SK-N-SH (cell line): Measurements from ENCODE around the gene KIAA1549. TPM values are rescaled to one million over a fixed set of nuclear protein-coding genes. Genes with fewer than 3 reads are reported as not detected.

Experiments used
- CTCF ChIA-PET: fragments of 300-600, 350-600 bp; formaldehyde crosslinking; extraction: SDS; loops from one replicate; lab custom pipeline; 2021; lab: Yijun Ruan, JAX
- POLR2A ChIA-PET: fragments of 350-600 bp; sonication (Branson Sonifier 250); formaldehyde crosslinking; extraction: SDS; loops from one replicate; lab custom pipeline; 2020; ENCODE audit warnings: antibody characterized with exemption, inconsistent platforms; lab: Yijun Ruan, JAX
- DNase-seq: peaks from one replicate; pipeline ENCODE4 v3.0.0; 2012
- H2AFZ ChIP-seq: fragments of 200-600 bp; sonication (generic); 2 replicates; pipeline ENCODE4 v1.8.1; 2016; ENCODE audit warnings: antibody characterized with exemption, mild to moderate bottlenecking, low read depth
- H3F3A ChIP-seq: fragments of 200-600 bp; sonication (generic); replicated peaks from 2 replicates; pipeline ENCODE3; 2016; ENCODE audit warnings: antibody characterized with exemption, mild to moderate bottlenecking; ENCODE audit not compliant: insufficient read depth
- H3K27ac ChIP-seq, 2 experiments: fragments of 200-500 bp in 1 of 2; fragments of 200-600 bp in 1 of 2; sonication (Bioruptor generic) in 1 of 2; sonication (generic), shearing (Covaris generic) in 1 of 2; 2 replicates each; pipeline versions ENCODE4 v1.5.1 to v1.6.1; 2014 to 2016; ENCODE audit warnings: low read depth in 2 of 2, inconsistent platforms in 1 of 2, low read length in 1 of 2, mild to moderate bottlenecking in 1 of 2, mixed read lengths in 1 of 2
- H3K27me3 ChIP-seq: fragments of 200-600 bp; sonication (generic), shearing (Covaris generic); 2 replicates; pipeline ENCODE4 v1.6.1; 2016; ENCODE audit warnings: mixed run types; ENCODE audit not compliant: insufficient read depth
- H3K36me3 ChIP-seq, 2 experiments: fragments of 200-500 bp in 1 of 2; fragments of 200-600 bp in 1 of 2; sonication (Bioruptor generic) in 1 of 2; sonication (generic) in 1 of 2; replicated peaks in 1 of 2; 2 replicates each; pipeline versions ENCODE3 to v1.5.1; 2014 to 2016; ENCODE audit warnings: low read length in 1 of 2, mild to moderate bottlenecking in 1 of 2; ENCODE audit not compliant: insufficient read depth in 2 of 2, control insufficient read depth in 1 of 2
- H3K4me1 ChIP-seq, 2 experiments: fragments of 200-500 bp in 1 of 2; fragments of 200-600 bp in 1 of 2; sonication (Bioruptor generic) in 1 of 2; sonication (generic), shearing (Covaris generic) in 1 of 2; 2 replicates each; pipeline versions ENCODE4 v1.5.1 to v1.6.1; 2014 to 2016; ENCODE audit warnings: low read depth in 1 of 2, low read length in 1 of 2, mixed run types in 1 of 2; ENCODE audit not compliant: insufficient read depth in 2 of 2, control insufficient read depth in 1 of 2
- H3K4me2 ChIP-seq: fragments of 200-600 bp; sonication (generic), shearing (Covaris generic); 2 replicates; pipeline ENCODE4 v1.6.1; 2017; ENCODE audit warnings: mixed run types
- H3K4me3 ChIP-seq, 2 experiments: fragments of 200-500 bp in 1 of 2; fragments of 200-600 bp in 1 of 2; sonication (Bioruptor generic) in 1 of 2; sonication (generic), shearing (Covaris generic) in 1 of 2; 2 replicates each; pipeline versions ENCODE4 v1.5.1 to v1.8.1; 2014 to 2016; ENCODE audit warnings: low read depth in 2 of 2, inconsistent platforms in 1 of 2, low read length in 1 of 2, mild to moderate bottlenecking in 1 of 2, mixed read lengths in 1 of 2, moderate library complexity in 1 of 2
- H3K79me2 ChIP-seq: fragments of 200-600 bp; sonication (generic); 2 replicates; pipeline ENCODE4 v1.8.1; 2017; ENCODE audit warnings: mild to moderate bottlenecking; ENCODE audit not compliant: insufficient read depth
- H3K9ac ChIP-seq: fragments of 200-600 bp; sonication (generic); 2 replicates; pipeline ENCODE4 v1.6.1; 2017; ENCODE audit warnings: mixed run types
- H3K9me2 ChIP-seq: fragments of 200-600 bp; sonication (generic); 2 replicates; pipeline ENCODE4 v1.6.1; 2017; ENCODE audit warnings: mixed run types
- H3K9me3 ChIP-seq: fragments of 200-600 bp; sonication (generic); 2 replicates; pipeline ENCODE4 v1.6.1; 2017; ENCODE audit warnings: mixed run types, mild to moderate bottlenecking, moderate library complexity
- H4K20me1 ChIP-seq: fragments of 200-600 bp; sonication (generic); 2 replicates; pipeline ENCODE4 v1.6.1; 2017; ENCODE audit warnings: mild to moderate bottlenecking, mixed run types; ENCODE audit not compliant: insufficient read depth
- CTCF ChIP-seq: fragments of 200-600 bp; sonication (generic); IDR thresholded peaks from 2 replicates; pipeline ENCODE4 v1.6.1; 2017; ENCODE audit warnings: antibody characterized with exemption, mild to moderate bottlenecking, moderate library complexity
- ELF1 ChIP-seq: IDR thresholded peaks from 2 replicates; pipeline ENCODE4 v1.4.0; 2012
- EZH2phosphoT487 ChIP-seq: fragments of 200-600 bp; sonication (generic); IDR thresholded peaks from 2 replicates; pipeline ENCODE4 v1.6.1; 2017; ENCODE audit warnings: low read depth, mixed run types, mild to moderate bottlenecking, antibody characterized with exemption, moderate library complexity, borderline replicate concordance
- FOXM1 ChIP-seq: IDR thresholded peaks from 2 replicates; pipeline ENCODE4 v1.4.0; 2012; ENCODE audit warnings: low read depth, mild to moderate bottlenecking
- GABPA ChIP-seq: IDR thresholded peaks from 2 replicates; pipeline ENCODE4 v1.4.0; 2012; ENCODE audit warnings: low read depth, mild to moderate bottlenecking
- GATA2 ChIP-seq: sonication (generic); formaldehyde crosslinking; IDR thresholded peaks from 2 replicates; pipeline ENCODE4 v1.5.0; 2020; ENCODE audit warnings: mild to moderate bottlenecking, missing genetic modification reagents
- IRF3 ChIP-seq: fragments of 150-350 bp; IDR thresholded peaks from 2 replicates; pipeline ENCODE4 v1.6.1; 2016; ENCODE audit warnings: mild to moderate bottlenecking, low read depth, low read length
- NFIC ChIP-seq: IDR thresholded peaks from 2 replicates; pipeline ENCODE4 v1.4.0; 2012; ENCODE audit warnings: borderline replicate concordance
- POLR2AphosphoS5 ChIP-seq: IDR thresholded peaks from 2 replicates; pipeline ENCODE4 v1.6.1; 2012; ENCODE audit warnings: low read depth, low read length
- RAD21 ChIP-seq: IDR thresholded peaks from 2 replicates; pipeline ENCODE4 v1.6.1; 2012; ENCODE audit warnings: mild to moderate bottlenecking, low read length
- USF1 ChIP-seq: IDR thresholded peaks from 2 replicates; pipeline ENCODE4 v1.4.0; 2012; ENCODE audit warnings: low read depth, borderline replicate concordance
- ZBTB33 ChIP-seq: IDR thresholded peaks from 2 replicates; pipeline ENCODE4 v1.4.0; 2012; ENCODE audit warnings: low read depth, borderline replicate concordance
- WGBS: methylation state at CpG from one replicate; pipeline ENCODE4 v1.1.6; 2017; ENCODE audit warnings: low lambda C conversion rate; 5-methylcytosine and 5-hydroxymethylcytosine counted together
- polyA plus RNA-seq, 3 experiments: library from polyadenylated mRNA; depleted of rRNA; stranded (reverse); fragments of >200 nt; gene quantifications; 2 replicates each; pipeline ENCODE4 v1.2.3, GENCODE V29; 2012

The KIAA1549 gene
- polyA plus RNA-seq, 1 of the 3 experiments (the other 2 are of a cell fraction) = 3.6 TPM

- Histone ChIP-seq H4K20me1 (no peaks in the 10 kb centered on the region), H3F3A (no peaks in the 10 kb centered on the region), H3K4me3 (no peak overlapping the region), H3K4me2 (no peak overlapping the region), H3K9me2 (no peaks in the 10 kb centered on the region), H3K79me2 (no peaks in the 10 kb centered on the region), H3K9ac (no peak overlapping the region), H3K9me3 (peaks cover 13% of the 10 kb centered on the region), H3K4me1 (no peaks in the 10 kb centered on the region), H3K27ac (no peak overlapping the region), H2AFZ (no peak overlapping the region), H3K27me3 (no peaks in the 10 kb centered on the region), H3K36me3 (peaks cover 0 to 3% of the 10 kb centered on the region in 2 experiments)
- TF ChIP-seq FOXM1 = no peak
- TF ChIP-seq CTCF = no peak
- TF ChIP-seq GABPA = no peak
- TF ChIP-seq POLR2AphosphoS5 = no peak
- TF ChIP-seq ELF1 = no peak
- no peak for TF ChIP-seq NFIC
- TF ChIP-seq RAD21 = no peak
- no peak for TF ChIP-seq EZH2phosphoT487
- no peak for TF ChIP-seq GATA2 (CRISPR knock-in tag)
- TF ChIP-seq USF1 = no peak
- no peak for TF ChIP-seq IRF3
- no peak for TF ChIP-seq ZBTB33
- DNase-seq = no peak
- ChIA-PET CTCF (interaction anchor here (0.7 to 3.9 kb wide), 3 partner anchors 19 to 61 kb away, joined by 3 to 22 read pairs (median 3); no protein-coding TSS in a partner anchor), POLR2A (no interaction called here)
- WGBS = 78% methylated on average over 3 of the region's 3 CpGs
Measured at GRCh38 chr7:138999414-138999813, 18.2 kb upstream of the KIAA1549 start.
